HEK293 (cell line): ENCODE measurements around the gene REV3L.
A peak's percentile ranks its signal among the peaks of the same experiment; 100 is the strongest.

ENCODE experiments used
- CTCF ChIA-PET: fragments of 350-600 bp; formaldehyde crosslinking; extraction: SDS; loops from one replicate; lab custom pipeline; 2021; ENCODE audit warnings: antibody characterized with exemption; lab: Yijun Ruan, JAX
- POLR2A ChIA-PET: fragments of 300-600 bp; formaldehyde crosslinking; extraction: SDS; loops from one replicate; lab custom pipeline; 2020; ENCODE audit warnings: antibody characterized with exemption, inconsistent platforms; lab: Yijun Ruan, JAX
- H3K27ac ChIP-seq: fragments of 200-500 bp; sonication (Bioruptor generic); 2 replicates; pipeline ENCODE4 v1.5.1; 2014; ENCODE audit warnings: low read depth, low read length, control low read depth, inconsistent platforms; ENCODE audit errors: extremely low read depth
- H3K36me3 ChIP-seq, 2 experiments: fragments of 200-500 bp in 1 of 2; sonication (Bioruptor generic) in 1 of 2; 1 replicate in 1 of 2; 2 replicates in 1 of 2; pipeline ENCODE4 v1.5.1; 2014 to 2017; ENCODE audit warnings: inconsistent platforms in 2 of 2, low read length in 2 of 2; ENCODE audit not compliant: control insufficient read depth in 2 of 2, insufficient read depth in 1 of 2
- H3K4me1 ChIP-seq: fragments of 200-500 bp; sonication (Bioruptor generic); 2 replicates; pipeline ENCODE4 v1.5.1; 2014; ENCODE audit warnings: mild to moderate bottlenecking, low read length, inconsistent platforms; ENCODE audit not compliant: control insufficient read depth, insufficient read depth
- H3K4me3 ChIP-seq: 2 replicates; pipeline ENCODE4 v1.5.1; 2011; ENCODE audit warnings: low read depth, mild to moderate bottlenecking, control low read depth, low read length, moderate library complexity
- H3K9me3 ChIP-seq: fragments of 200-500 bp; sonication (Bioruptor generic); 2 replicates; pipeline ENCODE4 v1.5.1; 2014; ENCODE audit warnings: low read depth, low read length, inconsistent platforms; ENCODE audit not compliant: control insufficient read depth, insufficient read depth
- EGR2 ChIP-seq: fragments of 450-650 bp; formaldehyde crosslinking; IDR thresholded peaks from 2 replicates; pipeline ENCODE4 v1.5.1; 2016; ENCODE audit warnings: low read depth, missing biosample characterization, missing genetic modification characterization
- FEZF1 ChIP-seq: fragments of 450-650 bp; formaldehyde crosslinking; IDR thresholded peaks from 2 replicates; pipeline ENCODE4 v1.5.1; 2016; ENCODE audit warnings: missing biosample characterization, missing genetic modification characterization
- GLIS1 ChIP-seq: fragments of 450-650 bp; formaldehyde crosslinking; IDR thresholded peaks from 2 replicates; pipeline ENCODE4 v1.5.1; 2016; ENCODE audit warnings: missing biosample characterization, missing genetic modification characterization
- IKZF3 ChIP-seq: fragments of 450-650 bp; IDR thresholded peaks from 2 replicates; pipeline ENCODE4 v1.5.0; 2018; ENCODE audit warnings: missing biosample characterization, mild to moderate bottlenecking, missing genetic modification characterization, moderate library complexity
- INSM2 ChIP-seq: fragments of 450-650 bp; formaldehyde crosslinking; IDR thresholded peaks from 2 replicates; pipeline ENCODE4 v1.5.1; 2016; ENCODE audit warnings: missing biosample characterization, missing genetic modification characterization
- SALL2 ChIP-seq: fragments of 450-650 bp; formaldehyde crosslinking; IDR thresholded peaks from 2 replicates; pipeline ENCODE4 v1.5.0; 2017; ENCODE audit warnings: missing biosample characterization, mild to moderate bottlenecking, missing genetic modification characterization, borderline replicate concordance
- TRIM28 ChIP-seq: IDR thresholded peaks from 2 replicates; pipeline ENCODE4 v1.6.1; 2011; ENCODE audit warnings: low read length, control low read depth, borderline replicate concordance
- ZBTB17 ChIP-seq: fragments of 450-650 bp; formaldehyde crosslinking; IDR thresholded peaks from 2 replicates; pipeline ENCODE4 v1.5.1; 2016; ENCODE audit warnings: missing biosample characterization, missing genetic modification characterization
- ZBTB44 ChIP-seq: fragments of 450-650 bp; IDR thresholded peaks from 2 replicates; pipeline ENCODE4 v1.5.1; 2018; ENCODE audit warnings: missing biosample characterization, mild to moderate bottlenecking, missing genetic modification characterization
- ZIC2 ChIP-seq: fragments of 450-650 bp; formaldehyde crosslinking; IDR thresholded peaks from 2 replicates; pipeline ENCODE4 v1.5.1; 2016; ENCODE audit warnings: missing biosample characterization, missing genetic modification characterization
- ZNF16 ChIP-seq: fragments of 450-650 bp; formaldehyde crosslinking; IDR thresholded peaks from 2 replicates; pipeline ENCODE4 v1.5.1; 2016; ENCODE audit warnings: low read depth, missing biosample characterization, missing genetic modification characterization
- ZNF2 ChIP-seq: fragments of 450-650 bp; formaldehyde crosslinking; IDR thresholded peaks from 2 replicates; pipeline ENCODE4 v1.5.1; 2016; ENCODE audit warnings: missing biosample characterization, missing genetic modification characterization
- ZNF23 ChIP-seq: fragments of 450-650 bp; formaldehyde crosslinking; IDR thresholded peaks from 2 replicates; pipeline ENCODE4 v1.5.1; 2016; ENCODE audit warnings: missing biosample characterization, missing genetic modification characterization, borderline replicate concordance
- ZNF366 ChIP-seq: fragments of 450-650 bp; formaldehyde crosslinking; conservative IDR thresholded peaks from 2 replicates; pipeline ENCODE4 v1.5.1; 2016; ENCODE audit warnings: missing biosample characterization, missing genetic modification characterization
- ZNF426 ChIP-seq: fragments of 450-650 bp; formaldehyde crosslinking; IDR thresholded peaks from 2 replicates; pipeline ENCODE4 v1.5.1; 2017; ENCODE audit warnings: missing biosample characterization, missing genetic modification characterization, mild to moderate bottlenecking, inconsistent platforms, moderate library complexity
- ZNF549 ChIP-seq: fragments of 450-650 bp; IDR thresholded peaks from 2 replicates; pipeline ENCODE4 v1.5.1; 2018; ENCODE audit warnings: missing biosample characterization, missing genetic modification characterization, mild to moderate bottlenecking, inconsistent platforms, moderate library complexity
- ZNF610 ChIP-seq: fragments of 450-650 bp; formaldehyde crosslinking; IDR thresholded peaks from 2 replicates; pipeline ENCODE4 v1.5.1; 2016; ENCODE audit warnings: missing biosample characterization, missing genetic modification characterization, borderline replicate concordance
- ZNF621 ChIP-seq: fragments of 450-650 bp; formaldehyde crosslinking; IDR thresholded peaks from 2 replicates; pipeline ENCODE4 v1.5.1; 2017; ENCODE audit warnings: missing biosample characterization, missing genetic modification characterization
- ZNF654 ChIP-seq: fragments of 450-650 bp; formaldehyde crosslinking; IDR thresholded peaks from 2 replicates; pipeline ENCODE4 v1.5.1; 2016; ENCODE audit warnings: low read depth, missing biosample characterization, missing genetic modification characterization
- ZNF664 ChIP-seq: fragments of 450-650 bp; formaldehyde crosslinking; IDR thresholded peaks from 2 replicates; pipeline ENCODE4 v1.5.1; 2016; ENCODE audit warnings: missing biosample characterization, missing genetic modification characterization
- ZNF670 ChIP-seq: fragments of 450-650 bp; formaldehyde crosslinking; IDR thresholded peaks from 2 replicates; pipeline ENCODE4 v1.5.1; 2016; ENCODE audit warnings: missing biosample characterization, missing genetic modification characterization, low read depth
- TF ChIP-seq, protein P1 (sequence below): fragments of 450-650 bp; formaldehyde crosslinking; IDR thresholded peaks from 2 replicates; pipeline ENCODE4 v1.5.1; 2017; ENCODE audit warnings: missing biosample characterization, missing genetic modification characterization
- TF ChIP-seq, protein P2 (sequence below): fragments of 450-650 bp; formaldehyde crosslinking; IDR thresholded peaks from 2 replicates; pipeline ENCODE4 v1.5.1; 2016; ENCODE audit warnings: missing biosample characterization, missing genetic modification characterization
- TF ChIP-seq, protein P3 (sequence below): fragments of 450-650 bp; formaldehyde crosslinking; IDR thresholded peaks from 2 replicates; pipeline ENCODE4 v1.5.1; 2017; ENCODE audit warnings: missing biosample characterization, missing genetic modification characterization
- TF ChIP-seq, protein P4 (sequence below): fragments of 450-650 bp; formaldehyde crosslinking; IDR thresholded peaks from 2 replicates; pipeline ENCODE4 v1.5.1; 2017; ENCODE audit warnings: missing biosample characterization, missing genetic modification characterization

Gene REV3L

GRCh38 chr6:111503660-111504059, 20.6 kb upstream of the REV3L start (continued):
- TF ChIP-seq, protein P1, sequence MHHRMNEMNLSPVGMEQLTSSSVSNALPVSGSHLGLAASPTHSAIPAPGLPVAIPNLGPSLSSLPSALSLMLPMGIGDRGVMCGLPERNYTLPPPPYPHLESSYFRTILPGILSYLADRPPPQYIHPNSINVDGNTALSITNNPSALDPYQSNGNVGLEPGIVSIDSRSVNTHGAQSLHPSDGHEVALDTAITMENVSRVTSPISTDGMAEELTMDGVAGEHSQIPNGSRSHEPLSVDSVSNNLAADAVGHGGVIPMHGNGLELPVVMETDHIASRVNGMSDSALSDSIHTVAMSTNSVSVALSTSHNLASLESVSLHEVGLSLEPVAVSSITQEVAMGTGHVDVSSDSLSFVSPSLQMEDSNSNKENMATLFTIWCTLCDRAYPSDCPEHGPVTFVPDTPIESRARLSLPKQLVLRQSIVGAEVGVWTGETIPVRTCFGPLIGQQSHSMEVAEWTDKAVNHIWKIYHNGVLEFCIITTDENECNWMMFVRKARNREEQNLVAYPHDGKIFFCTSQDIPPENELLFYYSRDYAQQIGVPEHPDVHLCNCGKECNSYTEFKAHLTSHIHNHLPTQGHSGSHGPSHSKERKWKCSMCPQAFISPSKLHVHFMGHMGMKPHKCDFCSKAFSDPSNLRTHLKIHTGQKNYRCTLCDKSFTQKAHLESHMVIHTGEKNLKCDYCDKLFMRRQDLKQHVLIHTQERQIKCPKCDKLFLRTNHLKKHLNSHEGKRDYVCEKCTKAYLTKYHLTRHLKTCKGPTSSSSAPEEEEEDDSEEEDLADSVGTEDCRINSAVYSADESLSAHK (tag by site-specific recombination) = peak; percentile 51
- TF ChIP-seq, protein P2, sequence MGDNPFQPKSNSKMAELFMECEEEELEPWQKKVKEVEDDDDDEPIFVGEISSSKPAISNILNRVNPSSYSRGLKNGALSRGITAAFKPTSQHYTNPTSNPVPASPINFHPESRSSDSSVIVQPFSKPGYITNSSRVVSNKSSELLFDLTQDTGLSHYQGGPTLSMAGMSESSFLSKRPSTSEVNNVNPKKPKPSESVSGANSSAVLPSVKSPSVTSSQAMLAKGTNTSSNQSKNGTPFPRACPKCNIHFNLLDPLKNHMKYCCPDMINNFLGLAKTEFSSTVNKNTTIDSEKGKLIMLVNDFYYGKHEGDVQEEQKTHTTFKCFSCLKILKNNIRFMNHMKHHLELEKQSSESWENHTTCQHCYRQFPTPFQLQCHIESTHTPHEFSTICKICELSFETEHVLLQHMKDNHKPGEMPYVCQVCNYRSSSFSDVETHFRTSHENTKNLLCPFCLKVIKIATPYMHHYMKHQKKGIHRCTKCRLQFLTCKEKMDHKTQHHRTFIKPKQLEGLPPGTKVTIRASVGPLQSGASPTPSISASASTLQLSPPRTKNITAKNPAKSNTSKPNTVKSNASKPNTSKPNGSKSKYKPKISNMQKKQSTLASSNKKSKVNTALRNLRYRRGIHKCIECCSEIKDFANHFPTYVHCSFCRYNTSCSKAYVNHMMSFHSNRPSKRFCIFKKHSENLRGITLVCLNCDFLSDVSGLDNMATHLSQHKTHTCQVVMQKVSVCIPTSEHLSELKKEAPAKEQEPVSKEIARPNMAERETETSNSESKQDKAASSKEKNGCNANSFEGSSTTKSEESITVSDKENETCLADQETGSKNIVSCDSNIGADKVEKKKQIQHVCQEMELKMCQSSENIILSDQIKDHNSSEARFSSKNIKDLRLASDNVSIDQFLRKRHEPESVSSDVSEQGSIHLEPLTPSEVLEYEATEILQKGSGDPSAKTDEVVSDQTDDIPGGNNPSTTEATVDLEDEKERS (tag by site-specific recombination) = no peak
- TF ChIP-seq TRIM28 = peak; percentile 87
- TF ChIP-seq ZBTB17 (tag by site-specific recombination) = peak; percentile 69; the same call in 1 of the 2 replicates
- peak; percentile 82 for TF ChIP-seq ZBTB44 (tag by site-specific recombination)
- peak; percentile 85 for TF ChIP-seq FEZF1 (tag by site-specific recombination)
- TF ChIP-seq, protein P3, sequence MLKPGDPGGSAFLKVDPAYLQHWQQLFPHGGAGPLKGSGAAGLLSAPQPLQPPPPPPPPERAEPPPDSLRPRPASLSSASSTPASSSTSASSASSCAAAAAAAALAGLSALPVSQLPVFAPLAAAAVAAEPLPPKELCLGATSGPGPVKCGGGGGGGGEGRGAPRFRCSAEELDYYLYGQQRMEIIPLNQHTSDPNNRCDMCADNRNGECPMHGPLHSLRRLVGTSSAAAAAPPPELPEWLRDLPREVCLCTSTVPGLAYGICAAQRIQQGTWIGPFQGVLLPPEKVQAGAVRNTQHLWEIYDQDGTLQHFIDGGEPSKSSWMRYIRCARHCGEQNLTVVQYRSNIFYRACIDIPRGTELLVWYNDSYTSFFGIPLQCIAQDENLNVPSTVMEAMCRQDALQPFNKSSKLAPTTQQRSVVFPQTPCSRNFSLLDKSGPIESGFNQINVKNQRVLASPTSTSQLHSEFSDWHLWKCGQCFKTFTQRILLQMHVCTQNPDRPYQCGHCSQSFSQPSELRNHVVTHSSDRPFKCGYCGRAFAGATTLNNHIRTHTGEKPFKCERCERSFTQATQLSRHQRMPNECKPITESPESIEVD (tag by site-specific recombination) = peak; percentile 88
- peak; percentile 50 for TF ChIP-seq ZNF366
- no peak for TF ChIP-seq ZNF16 (tag by site-specific recombination)
- 0 out of 2 replicates have a peak, but pooled peaks have one; percentile 36 for TF ChIP-seq ZNF610 (tag by site-specific recombination)
- TF ChIP-seq, all 188 proteins: peak for 15

DNA sequence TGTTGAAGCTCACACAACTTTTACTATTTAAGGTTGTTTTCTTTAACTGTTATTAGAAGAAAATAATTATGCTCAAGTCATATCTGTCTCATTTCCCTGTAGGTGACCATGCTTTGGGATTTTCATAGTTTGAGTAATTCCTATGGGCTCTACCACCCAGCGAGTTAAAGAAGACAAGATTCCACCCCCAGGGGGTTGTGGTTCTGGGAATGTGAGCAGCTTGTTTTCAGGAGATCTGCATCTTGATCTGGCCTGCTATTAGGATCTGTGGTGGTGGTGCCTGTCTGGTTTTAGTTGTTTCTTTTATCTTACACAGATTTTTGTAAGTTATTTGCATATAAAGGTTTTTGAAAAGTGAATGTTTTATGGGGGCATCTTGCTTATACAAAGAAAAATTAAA, 20.2 kb upstream of the REV3L start:
- Histone ChIP-seq H3K4me1 (peaks cover 7% of the 10 kb centered on the region; the same call in 1 of the 2 replicates), H3K9me3 (no peaks in the 10 kb centered on the region), H3K36me3 (no peaks in the 10 kb centered on the region), H3K4me3 (no peak overlapping the region), H3K27ac (peak overlapping the region; percentile 32; the same call in 1 of the 2 replicates)
- POLR2A ChIA-PET = interaction anchor here (0.8 to 1.9 kb wide), 3 partner anchors 19 to 103 kb away, joined by 3 to 12 read pairs (median 4); partner anchors contain the start of genes REV3L and TRAF3IP2
- CTCF ChIA-PET = interaction anchor here (1.2 kb wide), 1 partner anchor 10 kb away, joined by 4 read pairs; no protein-coding TSS in a partner anchor
- TF ChIP-seq ZNF654 (tag by site-specific recombination) = no peak
- TF ChIP-seq ZIC2 (tag by site-specific recombination) = peak; percentile 41; the same call in 1 of the 2 replicates
- no peak for TF ChIP-seq ZNF670
- TF ChIP-seq ZNF549 (tag by site-specific recombination) = no peak
- no peak for TF ChIP-seq ZNF426 (tag by site-specific recombination)
- no peak for TF ChIP-seq ZNF2
- TF ChIP-seq SALL2 (tag by site-specific recombination) = no peak
- TF ChIP-seq GLIS1 (tag by site-specific recombination) = peak; percentile 94
- no peak for TF ChIP-seq EGR2 (tag by site-specific recombination)
- TF ChIP-seq ZNF23 (tag by site-specific recombination) = no peak
- TF ChIP-seq ZNF621 (tag by site-specific recombination) = no peak
- no peak for TF ChIP-seq FEZF1 (tag by site-specific recombination)
- TF ChIP-seq ZNF664 (tag by site-specific recombination) = no peak
- TF ChIP-seq, protein P4, sequence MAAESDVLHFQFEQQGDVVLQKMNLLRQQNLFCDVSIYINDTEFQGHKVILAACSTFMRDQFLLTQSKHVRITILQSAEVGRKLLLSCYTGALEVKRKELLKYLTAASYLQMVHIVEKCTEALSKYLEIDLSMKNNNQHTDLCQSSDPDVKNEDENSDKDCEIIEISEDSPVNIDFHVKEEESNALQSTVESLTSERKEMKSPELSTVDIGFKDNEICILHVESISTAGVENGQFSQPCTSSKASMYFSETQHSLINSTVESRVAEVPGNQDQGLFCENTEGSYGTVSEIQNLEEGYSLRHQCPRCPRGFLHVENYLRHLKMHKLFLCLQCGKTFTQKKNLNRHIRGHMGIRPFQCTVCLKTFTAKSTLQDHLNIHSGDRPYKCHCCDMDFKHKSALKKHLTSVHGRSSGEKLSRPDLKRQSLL (tag by site-specific recombination) = no peak
- peak; percentile 53; the same call in 1 of the 2 replicates for TF ChIP-seq IKZF3 (tag by site-specific recombination)
- TF ChIP-seq INSM2 (tag by site-specific recombination) = no peak
